Suprapubic skin (tissue), 4 donors: ENCODE measurements around the gene LYL1. TPM values are rescaled to one million over a fixed set of nuclear protein-coding genes. Genes with fewer than 3 reads are reported as not detected.

Experiments used
- DNase-seq, 2 donors: peaks; one replicate each; pipeline ENCODE4 v3.0.0-alpha.2; 2019; ENCODE audit warnings: low spot score in 2 of 2
- H3K27ac ChIP-seq: fragments of 200-600 bp; sonication (generic); one replicate; pipeline ENCODE4 v1.5.1; 2019
- H3K27me3 ChIP-seq: fragments of 200-600 bp; sonication (generic); one replicate; pipeline ENCODE4 v1.5.1; 2019
- H3K36me3 ChIP-seq: fragments of 200-600 bp; sonication (generic); one replicate; pipeline ENCODE4 v1.5.1; 2019
- H3K4me1 ChIP-seq: fragments of 200-600 bp; sonication (generic); one replicate; pipeline ENCODE4 v1.5.1; 2019
- H3K4me3 ChIP-seq: fragments of 200-600 bp; sonication (generic); one replicate; pipeline ENCODE4 v1.5.1; 2019; ENCODE audit warnings: mild to moderate bottlenecking
- H3K9me3 ChIP-seq: fragments of 200-600 bp; sonication (generic); one replicate; pipeline ENCODE4 v1.5.1; 2019
- EP300 ChIP-seq: sonication (generic); formaldehyde crosslinking; IDR thresholded peaks from one replicate; pipeline ENCODE4 v1.6.1; 2017; ENCODE audit warnings: antibody characterized with exemption
- POLR2A ChIP-seq, 2 donors: fragments of 450-650 bp; IDR thresholded peaks; one replicate each; pipeline ENCODE4 v1.6.1; 2017; ENCODE audit warnings: antibody characterized with exemption in 2 of 2, mild to moderate bottlenecking in 2 of 2, moderate library complexity in 2 of 2
- POLR2AphosphoS5 ChIP-seq, 3 donors: sonication (generic); formaldehyde crosslinking; IDR thresholded peaks; one replicate each; pipeline ENCODE4 v1.6.1; 2017; ENCODE audit warnings: antibody characterized with exemption in 3 of 3
- WGBS: methylation state at CpG from one replicate; pipeline ENCODE4 v1.1.5; 2018; 5-methylcytosine and 5-hydroxymethylcytosine counted together
- total RNA-seq, 4 donors: library from RNA; depleted of rRNA; stranded (reverse); fragments of >200 nt; gene quantifications; one replicate each; pipeline ENCODE4 v1.1.0, GENCODE V29; 2016
- TF ChIP-seq, protein P1 (sequence below), 2 donors: fragments of 200-600 bp in 1 of 2; fragments of 450-650 bp in 1 of 2; sonication (generic) in 1 of 2; IDR thresholded peaks; one replicate each; pipeline ENCODE4 v1.5.1; 2016 to 2019; ENCODE audit warnings: antibody characterized with exemption in 2 of 2, mild to moderate bottlenecking in 1 of 2, moderate library complexity in 1 of 2

The LYL1 gene
- total RNA-seq, 4 donors from 2014 or later: 1.5 to 2.7 (median 2.2) TPM

DNA sequence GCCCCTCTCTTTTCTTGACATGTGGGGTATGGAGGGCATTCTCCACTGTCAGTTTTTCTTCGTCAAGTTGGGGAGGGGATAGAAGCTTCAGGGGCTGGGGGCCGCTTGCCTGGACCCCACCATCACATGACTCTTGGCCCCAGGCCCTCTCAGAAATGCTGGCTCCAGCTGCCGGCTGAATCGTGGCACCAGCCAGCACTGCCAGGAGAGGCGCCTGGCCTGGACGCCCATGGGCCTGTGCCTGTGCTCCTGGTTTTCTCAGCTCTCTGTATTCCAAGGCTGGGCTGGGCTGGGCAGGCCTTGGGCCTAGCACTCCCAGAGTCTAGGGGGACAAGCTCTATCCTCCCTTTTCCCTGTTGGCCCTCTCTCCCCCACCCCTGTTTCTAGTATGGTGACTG is 38.6 kb downstream of the LYL1 start:
- no peak for DNase-seq
- H3K36me3 ChIP-seq: no peaks in the 10 kb centered on the region
- H3K4me3 ChIP-seq: no peak overlapping the region
- peaks cover 98% of the 10 kb centered on the region for H3K4me1 ChIP-seq
- H3K27me3 ChIP-seq: no peaks in the 10 kb centered on the region
- H3K9me3 ChIP-seq: no peaks in the 10 kb centered on the region
- H3K27ac ChIP-seq: peak overlapping the region; percentile 60
- 14% methylated on average over 6 of the region's 6 CpGs for WGBS
- TF ChIP-seq POLR2AphosphoS5 (IDR thresholded peaks at IDR 0.05): no peak
- TF ChIP-seq, protein P1, sequence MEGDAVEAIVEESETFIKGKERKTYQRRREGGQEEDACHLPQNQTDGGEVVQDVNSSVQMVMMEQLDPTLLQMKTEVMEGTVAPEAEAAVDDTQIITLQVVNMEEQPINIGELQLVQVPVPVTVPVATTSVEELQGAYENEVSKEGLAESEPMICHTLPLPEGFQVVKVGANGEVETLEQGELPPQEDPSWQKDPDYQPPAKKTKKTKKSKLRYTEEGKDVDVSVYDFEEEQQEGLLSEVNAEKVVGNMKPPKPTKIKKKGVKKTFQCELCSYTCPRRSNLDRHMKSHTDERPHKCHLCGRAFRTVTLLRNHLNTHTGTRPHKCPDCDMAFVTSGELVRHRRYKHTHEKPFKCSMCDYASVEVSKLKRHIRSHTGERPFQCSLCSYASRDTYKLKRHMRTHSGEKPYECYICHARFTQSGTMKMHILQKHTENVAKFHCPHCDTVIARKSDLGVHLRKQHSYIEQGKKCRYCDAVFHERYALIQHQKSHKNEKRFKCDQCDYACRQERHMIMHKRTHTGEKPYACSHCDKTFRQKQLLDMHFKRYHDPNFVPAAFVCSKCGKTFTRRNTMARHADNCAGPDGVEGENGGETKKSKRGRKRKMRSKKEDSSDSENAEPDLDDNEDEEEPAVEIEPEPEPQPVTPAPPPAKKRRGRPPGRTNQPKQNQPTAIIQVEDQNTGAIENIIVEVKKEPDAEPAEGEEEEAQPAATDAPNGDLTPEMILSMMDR (IDR thresholded peaks at IDR 0.05): no peak
- no peak for TF ChIP-seq POLR2A (IDR thresholded peaks at IDR 0.05)
- no peak for TF ChIP-seq EP300

DNA sequence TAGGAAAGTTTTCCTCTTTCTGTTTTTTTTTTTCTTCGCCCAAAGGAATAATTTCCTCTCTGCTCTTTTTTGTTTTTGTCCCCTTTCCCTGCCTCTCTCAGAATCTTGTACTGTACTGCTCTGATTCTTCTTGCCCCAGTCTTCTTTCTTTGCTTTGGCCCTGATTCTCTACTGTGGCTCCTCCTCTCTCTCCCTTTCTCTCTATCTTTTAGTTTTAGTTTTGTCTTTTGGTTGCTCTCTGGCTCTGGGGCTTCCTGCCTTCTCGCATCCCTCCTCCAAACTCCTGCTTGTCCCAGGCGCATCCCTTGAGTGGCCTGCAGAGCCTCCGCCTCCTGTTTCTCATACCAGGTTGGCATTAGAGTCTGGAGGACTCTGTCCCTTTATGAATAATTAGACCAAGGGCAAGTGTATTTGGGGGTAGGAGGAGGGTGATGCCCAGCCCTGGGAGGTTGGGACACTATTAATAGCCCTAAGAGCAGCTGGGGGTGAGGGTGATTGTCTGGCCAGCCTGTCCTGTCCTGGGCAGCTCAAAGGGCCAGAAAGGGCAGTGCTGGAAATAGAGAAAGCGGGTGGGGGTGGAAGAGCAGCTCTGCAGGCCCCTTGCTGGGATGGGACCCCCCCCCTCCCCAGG is 39.1 kb downstream of the LYL1 start:
- no peak for TF ChIP-seq EP300
- TF ChIP-seq, protein P1 (IDR thresholded peaks at IDR 0.05): no peak
- Histone ChIP-seq H3K9me3 (no peaks in the 10 kb centered on the region), H3K27ac (peak overlapping the region; percentile 60), H3K27me3 (no peaks in the 10 kb centered on the region), H3K4me1 (peaks cover 98% of the 10 kb centered on the region), H3K4me3 (no peak overlapping the region), H3K36me3 (no peaks in the 10 kb centered on the region)
- 53% methylated on average over 5 of the region's 5 CpGs for WGBS
- no peak for DNase-seq

DNA sequence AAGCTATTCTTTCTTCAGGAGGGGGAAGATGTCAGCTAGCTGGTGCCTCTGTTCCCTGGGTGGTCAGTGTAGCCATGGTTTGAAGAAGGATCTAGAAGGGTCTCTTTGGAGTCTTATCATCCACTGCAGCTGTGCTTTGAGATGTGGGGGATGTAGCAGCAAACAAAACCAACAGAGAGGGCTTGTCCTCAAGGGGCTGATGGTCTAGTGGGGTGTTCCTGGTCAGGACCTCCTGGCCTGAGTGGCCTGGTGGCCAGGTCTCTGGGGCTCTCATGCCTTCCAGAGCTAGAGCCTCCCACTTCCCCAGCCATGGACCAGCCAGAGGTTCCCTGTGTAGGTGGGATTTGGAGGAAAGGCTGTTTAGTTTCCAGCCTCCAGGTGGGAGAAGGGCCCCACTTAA is 40.3 kb downstream of the LYL1 start:
- no peaks in the 10 kb centered on the region for H3K27me3 ChIP-seq
- H3K27ac ChIP-seq: peak overlapping the region; percentile 60
- no peaks in the 10 kb centered on the region for H3K9me3 ChIP-seq
- TF ChIP-seq EP300: no peak
- TF ChIP-seq POLR2A (IDR thresholded peaks at IDR 0.05): no peak
- TF ChIP-seq POLR2AphosphoS5 (IDR thresholded peaks at IDR 0.05): no peak
- TF ChIP-seq, protein P1 (IDR thresholded peaks at IDR 0.05): no peak
- H3K4me3 ChIP-seq: no peak overlapping the region
- DNase-seq: no peak
- H3K4me1 ChIP-seq: peaks cover 98% of the 10 kb centered on the region
- H3K36me3 ChIP-seq: no peaks in the 10 kb centered on the region

DNA sequence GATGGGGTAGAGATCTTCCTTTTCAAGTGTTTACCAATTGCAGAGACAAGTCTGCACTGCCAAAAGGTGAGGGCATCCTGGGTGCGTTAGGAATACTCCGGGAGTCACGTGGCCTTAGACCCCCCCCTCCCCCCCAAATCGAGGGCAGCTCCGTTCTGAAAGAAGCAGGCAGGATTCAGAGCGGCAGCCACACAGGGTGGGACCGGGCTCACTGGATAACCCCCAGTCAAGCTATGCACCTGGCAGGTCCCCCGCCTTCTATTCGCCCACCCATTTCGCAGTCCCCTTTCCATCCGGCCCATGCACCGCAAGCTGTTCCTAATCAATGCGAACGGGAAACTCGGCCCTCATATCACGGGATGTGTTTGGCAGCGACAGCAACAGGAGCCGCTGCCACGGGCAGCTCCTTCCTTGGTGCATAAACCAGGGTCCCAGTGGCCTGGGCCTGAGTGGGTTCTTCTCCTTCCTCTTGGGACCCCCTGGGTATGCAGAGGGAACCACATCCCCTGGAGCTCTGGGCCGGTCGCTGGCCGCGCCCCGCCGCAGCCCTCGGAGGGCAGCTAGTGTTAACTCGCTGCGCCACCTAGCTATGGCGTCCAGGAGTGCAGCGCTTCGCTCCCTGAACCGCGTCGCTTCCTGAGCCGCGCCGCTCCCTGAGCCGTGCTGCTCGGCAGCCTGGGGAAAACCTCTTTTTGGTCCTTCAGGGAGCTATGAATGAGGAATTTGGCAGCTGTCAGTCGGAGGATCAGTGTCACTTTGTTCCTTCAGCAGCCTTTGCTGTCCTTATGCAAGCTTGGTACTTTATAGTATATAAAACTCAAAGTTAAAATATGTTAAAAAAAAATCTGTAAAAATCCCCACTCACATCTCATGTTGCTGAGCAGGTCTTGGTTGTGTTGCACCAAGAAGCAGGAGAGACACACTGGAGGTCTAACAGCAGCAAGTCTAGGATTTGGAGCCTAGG is 41.4 kb downstream of the LYL1 start:
- peak overlapping the region; percentile 53 for H3K4me3 ChIP-seq
- H3K4me1 ChIP-seq: peaks cover 99% of the 10 kb centered on the region
- peak; percentile 88 to 91 for DNase-seq
- TF ChIP-seq, protein P1 (IDR thresholded peaks at IDR 0.05): peak; percentile 90 to 95
- TF ChIP-seq POLR2A (IDR thresholded peaks at IDR 0.05): no peak
- TF ChIP-seq POLR2AphosphoS5 (IDR thresholded peaks at IDR 0.05): peak in 1 of 3 donors; percentile 65
- H3K9me3 ChIP-seq: no peaks in the 10 kb centered on the region
- WGBS: 2% methylated on average over 31 of the region's 40 CpGs
- peak overlapping the region; percentile 92 for H3K27ac ChIP-seq
- H3K27me3 ChIP-seq: no peaks in the 10 kb centered on the region
- no peaks in the 10 kb centered on the region for H3K36me3 ChIP-seq
